NCI-H146 (cell line): ENCODE results near the gene LIN54.
"Not testable (repeated sequence)": the region's sequence is repeated elsewhere in the genome, so short reads cannot be mapped to it uniquely, and the experiment has no call there.

Experiments
- DNase-seq: peaks from one replicate; lab custom pipeline; 2025; lab: John Stamatoyannopoulos, UW

LIN54 gene

DNA sequence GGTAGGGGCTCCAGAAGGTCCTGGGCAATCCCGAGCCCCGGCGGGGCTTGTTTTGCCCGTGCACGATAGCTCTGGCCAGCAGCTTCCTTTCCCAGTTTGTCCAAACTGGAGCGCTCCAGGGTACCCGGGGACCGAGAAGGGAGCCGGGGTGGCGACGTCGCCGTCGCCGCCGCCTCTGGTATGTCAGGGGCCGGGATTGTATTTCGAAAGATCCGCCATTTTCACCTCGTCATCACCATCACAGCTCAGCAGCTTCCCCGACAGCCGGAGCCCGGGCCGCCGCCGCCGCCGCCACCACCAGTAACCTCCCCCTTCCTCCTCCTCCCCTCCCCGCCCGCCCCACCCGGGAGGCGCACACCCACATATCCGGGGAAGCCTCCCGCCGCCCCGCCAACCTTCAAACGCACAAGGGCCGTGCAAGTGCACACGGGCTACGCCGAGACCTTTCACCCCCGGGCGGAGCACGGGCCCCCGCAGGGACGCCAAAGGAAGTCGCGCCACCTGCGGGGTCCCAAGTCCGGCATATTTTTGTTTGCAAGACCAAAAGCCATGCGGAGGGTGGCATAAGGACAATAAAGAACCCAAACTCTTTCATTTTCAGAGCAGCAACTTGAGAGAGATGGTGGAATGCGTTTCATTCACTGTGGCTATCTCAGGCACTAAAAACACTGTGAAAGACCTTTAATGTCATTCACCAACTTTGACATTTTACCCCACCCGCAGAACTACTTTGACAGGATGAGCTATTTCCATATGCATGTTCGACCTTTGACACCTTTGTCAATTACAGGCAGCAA, at the start of gene LIN54:
TSS of gene LIN54 (minus strand) at position 302 of the 797 bp plus-strand sequence. CDS start 25,979 bp downstream, outside the sequence.
- peak; percentile 40 for DNase-seq

DNA sequence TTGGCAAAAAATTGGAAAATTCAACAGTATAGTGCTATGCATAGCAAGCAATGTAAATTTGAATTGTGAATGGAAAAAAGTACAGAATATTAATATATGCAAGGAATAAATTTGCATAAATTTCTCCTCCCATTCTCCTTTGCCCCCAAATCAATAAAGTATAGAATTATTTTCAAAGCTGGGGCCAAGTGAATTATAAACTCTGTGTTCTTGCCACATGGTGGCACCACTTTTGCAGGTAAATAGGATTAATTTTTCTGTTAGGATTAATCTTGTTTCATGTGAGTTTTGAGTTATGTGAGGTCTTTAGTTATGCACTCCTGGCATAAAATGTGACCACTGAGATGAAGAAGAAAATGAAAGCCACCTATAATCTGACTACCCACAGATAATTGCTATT, 44.3 kb upstream of the LIN54 start:
- DNase-seq: no peak

DNA sequence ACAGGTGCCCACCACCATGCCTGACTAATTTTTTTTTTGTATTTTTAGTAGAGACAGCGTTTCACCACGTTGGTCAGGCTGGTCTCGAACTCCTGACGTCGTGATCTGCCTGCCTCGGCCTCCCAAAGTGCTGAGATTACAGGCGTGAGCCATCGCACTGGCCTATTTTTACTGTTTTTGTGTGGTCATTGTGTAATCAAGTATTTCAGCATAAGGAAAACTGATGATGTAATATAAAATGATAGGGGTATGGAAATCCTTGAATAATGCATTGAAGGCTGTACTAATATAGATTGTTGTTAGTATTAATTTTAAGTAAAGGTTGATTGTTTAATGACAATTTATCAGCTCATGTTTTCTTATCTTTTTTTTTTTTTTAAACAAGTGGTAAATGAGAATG, 38.2 kb upstream of the LIN54 start:
- not testable (repeated sequence) for DNase-seq

DNA sequence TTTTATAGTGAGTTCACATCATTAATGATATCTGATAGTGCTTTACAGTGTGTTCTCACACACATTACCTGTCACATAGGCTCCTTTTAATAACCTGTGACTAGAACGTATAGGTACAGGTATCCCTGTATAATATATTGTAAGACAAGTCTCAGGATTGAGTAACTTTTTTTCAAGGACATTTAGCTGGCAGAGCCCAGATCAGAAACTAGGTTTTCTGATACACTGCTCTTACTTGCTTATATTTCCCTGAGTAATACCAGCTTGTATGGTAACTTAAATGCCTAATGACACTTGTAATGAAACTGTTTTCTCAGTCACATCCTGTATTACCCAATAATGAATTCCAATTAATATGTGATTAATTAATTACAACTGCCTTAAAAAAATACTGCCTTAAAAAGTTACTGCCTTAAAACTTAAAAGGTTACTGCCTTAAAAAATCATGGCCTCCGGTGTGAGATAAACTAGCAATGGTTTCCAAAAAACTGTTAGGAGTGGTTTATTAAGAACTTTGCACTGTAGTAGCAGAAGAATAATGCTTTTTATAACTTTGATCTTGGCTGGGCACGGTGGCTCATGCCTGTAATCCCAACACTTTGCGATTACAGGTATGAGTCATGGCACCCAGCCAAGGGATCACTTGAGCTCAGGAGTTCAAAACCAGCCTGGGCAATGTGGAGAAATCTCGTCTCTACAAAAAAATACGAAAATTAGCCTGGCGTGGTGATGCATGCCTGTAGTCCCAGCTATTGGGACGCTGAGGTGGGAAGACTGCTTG, 36.3 kb upstream of the LIN54 start:
- no peak for DNase-seq

DNA sequence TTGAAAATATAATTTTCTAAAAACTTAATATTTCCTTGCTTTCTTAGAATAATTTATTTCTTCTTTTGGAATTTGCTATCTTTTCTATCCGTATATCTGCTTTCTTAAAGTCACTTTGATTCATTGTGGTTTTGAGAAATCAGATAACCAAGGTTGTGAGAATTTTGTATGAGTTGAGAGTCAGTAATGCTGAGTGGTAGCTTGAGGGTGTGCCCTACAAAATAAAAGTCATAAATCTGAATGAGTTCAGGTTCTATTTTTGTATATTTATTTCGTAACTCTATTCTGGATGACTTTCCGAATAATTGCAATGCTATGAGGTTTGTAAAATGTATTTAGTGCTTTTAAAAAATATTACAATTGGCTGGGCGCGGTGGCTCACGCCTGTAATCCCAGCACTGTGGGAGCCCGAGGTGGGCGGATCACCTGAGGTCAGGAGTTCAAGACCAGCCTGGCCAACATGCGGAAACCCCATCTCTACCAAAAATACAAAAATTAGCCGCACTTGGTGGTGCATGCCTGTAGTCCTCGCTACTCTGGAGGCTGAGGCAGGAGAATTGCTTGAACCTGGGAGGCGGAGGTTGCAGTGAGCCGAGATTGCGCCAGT, 33.3 kb upstream of the LIN54 start:
- DNase-seq: no peak

DNA sequence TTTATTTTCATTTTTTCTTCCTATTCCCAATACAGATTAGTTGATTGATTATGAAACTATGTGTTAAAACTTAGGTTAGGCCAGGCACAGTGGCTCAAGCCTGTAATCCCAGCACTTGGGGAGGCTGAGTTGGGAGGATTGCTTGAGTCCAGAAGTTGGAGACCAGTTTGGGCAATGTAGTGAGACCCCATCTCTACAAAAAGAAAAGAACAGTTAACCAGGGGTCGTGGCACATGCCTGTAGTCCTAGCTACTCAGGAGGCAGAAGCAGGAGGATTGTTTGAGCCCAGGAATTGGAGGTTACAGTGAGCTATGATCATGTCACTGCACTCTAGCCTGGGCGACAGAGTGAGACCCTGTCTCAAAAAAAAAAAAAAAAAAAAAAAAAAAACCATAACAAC, 32.5 kb upstream of the LIN54 start:
- not testable (repeated sequence) for DNase-seq

DNA sequence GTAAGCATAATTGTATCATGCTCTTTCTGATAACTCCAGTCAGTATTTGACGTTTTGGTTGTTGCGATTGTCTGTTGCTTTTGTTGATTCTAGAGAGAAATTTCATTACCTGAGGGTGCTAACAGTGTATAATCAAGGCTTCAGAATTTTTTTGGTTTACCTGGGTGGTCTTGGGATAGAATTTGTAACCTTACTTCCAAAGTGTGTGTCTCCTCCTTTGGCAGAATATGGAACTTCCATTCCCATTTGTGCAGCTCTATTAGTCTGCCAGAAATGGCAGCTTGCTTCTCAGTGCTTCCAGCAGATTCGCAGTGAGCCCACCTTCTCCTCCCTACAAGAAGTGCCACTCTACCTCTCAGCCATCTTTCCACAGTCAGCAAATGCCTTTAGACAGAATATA, 29.6 kb upstream of the LIN54 start:
- DNase-seq: no peak

DNA sequence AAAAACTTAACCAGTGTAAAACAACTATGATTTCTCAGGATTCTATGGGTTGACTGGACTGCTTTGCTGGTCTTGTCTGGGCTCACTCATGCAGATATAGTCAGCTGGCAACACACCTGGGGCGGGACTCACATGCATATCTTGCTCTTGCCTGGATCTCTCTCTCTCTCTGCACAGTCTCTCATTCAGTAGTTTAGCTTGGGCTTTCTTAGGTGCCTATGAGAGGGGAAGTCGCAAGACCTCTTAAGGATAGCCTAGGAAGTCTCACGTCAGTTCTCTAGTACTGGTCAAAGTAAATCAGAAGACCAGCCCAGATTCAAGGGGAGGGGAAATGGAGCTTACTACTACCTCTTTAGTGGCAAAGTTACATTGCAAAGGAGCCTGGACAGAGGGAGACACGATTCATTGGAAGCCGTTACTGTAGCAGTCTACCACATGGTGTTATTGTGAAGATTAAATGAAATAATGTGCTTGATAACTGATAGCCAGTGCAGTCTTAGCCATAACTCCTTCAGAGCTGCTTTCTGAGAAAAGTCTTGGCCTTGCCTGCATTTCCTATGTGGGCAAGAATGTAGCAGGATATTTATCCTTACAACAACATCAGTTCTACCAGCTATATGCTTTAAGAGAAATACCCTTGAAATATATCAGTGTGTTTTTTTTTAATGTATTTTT, 26.5 kb upstream of the LIN54 start:
- DNase-seq: no peak

DNA sequence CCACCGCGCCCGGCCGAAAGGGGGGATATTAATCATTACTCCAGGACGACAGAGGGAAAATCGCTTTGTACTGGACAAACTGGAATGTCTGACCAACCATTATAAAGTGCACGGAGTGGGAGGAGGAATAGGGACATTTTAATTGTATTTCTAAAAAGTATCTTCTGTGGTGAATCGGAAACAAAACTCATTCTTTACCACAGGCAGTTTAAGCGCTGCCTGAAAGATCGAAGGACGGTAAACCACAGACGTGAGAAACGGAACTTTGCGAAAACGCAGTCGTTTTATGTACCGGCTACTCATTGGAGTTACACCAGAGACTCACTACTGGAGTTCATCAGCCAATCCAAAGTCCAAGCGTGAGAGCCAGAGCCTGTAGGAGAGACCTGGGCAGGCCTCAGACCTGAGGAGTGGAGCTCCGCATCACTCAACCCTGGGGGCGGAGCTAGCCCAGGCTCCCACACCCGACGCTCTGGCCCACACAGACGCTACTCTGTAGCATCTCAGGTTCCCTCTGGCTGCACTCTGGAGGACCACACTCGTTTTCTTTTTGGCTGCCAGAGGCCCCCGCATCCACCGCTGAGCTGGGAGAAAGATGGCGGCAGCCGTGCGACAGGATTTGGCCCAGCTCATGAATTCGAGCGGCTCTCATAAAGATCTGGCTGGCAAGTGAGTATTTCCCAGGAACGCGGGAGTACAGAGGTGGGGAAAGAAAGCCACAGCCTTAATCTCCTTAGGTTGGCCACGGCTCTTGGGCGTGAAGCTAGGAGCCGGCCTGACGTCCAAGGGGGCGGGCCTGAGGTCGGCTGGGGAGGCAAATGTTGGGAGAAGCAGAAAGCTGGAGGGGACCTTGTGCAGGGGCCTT, 24.2 kb upstream of the LIN54 start, which contains the start of gene COPS4:
TSS of gene COPS4 (plus strand) at position 554 of the 865 bp plus-strand sequence. CDS start at position 596, 42 bp downstream.
- DNase-seq: peak; percentile 93

DNA sequence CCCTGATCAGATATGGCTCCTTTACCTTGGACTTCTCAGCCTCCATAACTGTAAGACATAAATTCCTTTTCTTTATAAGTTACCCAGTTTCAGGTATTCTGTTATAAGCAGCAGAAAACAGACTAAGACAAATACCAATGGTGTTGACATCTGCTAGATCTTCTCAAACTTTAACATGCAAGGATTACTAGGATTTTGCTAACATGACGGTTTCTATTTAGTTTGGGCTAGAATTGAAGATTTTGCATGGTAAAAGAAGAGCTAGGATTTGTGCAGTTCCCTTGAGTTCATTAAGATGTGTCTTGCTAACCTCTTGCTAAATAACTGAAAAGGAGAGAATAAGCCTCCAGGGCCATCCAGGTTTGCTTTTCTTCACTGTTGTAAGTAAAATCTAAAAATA, 19.1 kb upstream of the LIN54 start:
- no peak for DNase-seq

DNA sequence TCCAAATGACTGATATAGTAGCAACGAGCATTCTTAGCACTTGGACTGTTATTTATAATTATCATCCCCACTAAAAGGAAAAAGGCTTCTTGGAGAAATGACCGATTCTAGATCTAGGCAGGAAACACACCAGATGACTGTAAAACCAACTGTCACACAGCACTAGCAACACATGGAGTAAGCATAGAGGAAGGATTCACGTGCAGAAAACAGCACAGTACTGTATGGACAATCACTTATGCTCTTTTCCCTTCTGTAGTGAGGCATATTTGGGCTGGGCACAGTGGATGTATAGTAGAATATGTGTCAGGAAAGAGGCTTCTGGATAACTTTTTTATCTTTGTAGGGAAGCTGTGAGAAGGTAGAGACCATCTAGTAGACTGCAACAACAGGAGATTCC, 18.4 kb upstream of the LIN54 start:
- DNase-seq: no peak

DNA sequence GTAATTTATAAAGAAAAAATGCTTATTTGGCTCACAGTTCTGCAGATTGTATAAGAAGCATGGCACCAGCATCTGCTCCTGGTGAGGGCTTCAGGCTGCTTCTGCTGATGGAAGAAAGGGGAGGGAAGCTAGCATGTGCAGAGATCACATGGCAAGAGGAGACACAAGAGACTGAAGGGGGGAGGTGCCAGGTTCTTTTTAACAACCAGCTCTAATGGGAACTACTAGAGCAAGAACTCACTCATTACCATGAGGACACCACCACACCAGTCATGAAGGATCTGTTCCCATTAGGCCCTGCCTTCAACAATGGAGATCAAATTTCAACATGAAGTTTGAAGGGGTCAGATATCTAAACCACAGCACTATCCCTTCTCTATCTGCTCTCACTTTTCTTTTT, 14.9 kb upstream of the LIN54 start:
- no peak for DNase-seq

DNA sequence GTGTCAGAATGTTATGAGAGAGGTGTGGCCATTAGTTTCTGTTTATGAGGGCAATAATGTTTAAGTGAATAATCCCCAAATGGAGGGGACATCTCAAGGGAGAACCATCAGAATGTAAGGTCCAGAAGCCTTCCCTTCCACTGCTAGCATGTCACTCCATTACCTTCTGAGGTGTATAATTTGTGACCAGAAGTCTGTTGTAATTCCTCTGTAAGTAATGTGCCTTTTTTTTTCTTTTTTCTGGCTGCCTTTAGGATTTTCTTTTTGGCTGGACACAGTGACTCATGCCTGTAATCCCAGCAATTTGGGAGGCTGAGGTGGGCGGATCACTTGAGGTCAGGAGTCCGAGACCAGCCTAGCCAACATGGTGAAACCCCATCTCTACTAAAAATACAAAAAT, 13.6 kb upstream of the LIN54 start:
- no peak for DNase-seq

DNA sequence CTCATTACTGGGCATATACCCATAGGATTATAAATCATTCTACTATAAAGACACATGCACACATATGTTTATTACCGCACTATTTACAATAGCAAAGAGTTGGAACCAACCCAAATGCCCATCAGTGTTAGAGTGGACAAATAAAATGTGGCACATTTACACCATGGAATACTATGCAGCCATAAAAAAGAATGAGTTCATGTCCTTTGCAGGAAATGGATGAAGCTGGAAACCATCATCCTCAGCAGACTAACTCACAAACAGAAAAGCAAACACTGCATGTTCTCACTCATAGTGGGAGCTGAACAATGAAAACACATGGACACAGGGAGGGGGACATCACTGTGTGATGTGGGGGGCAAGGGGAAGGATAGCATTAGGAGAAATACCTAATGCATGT, 13.0 kb upstream of the LIN54 start:
- not testable (repeated sequence) for DNase-seq

DNA sequence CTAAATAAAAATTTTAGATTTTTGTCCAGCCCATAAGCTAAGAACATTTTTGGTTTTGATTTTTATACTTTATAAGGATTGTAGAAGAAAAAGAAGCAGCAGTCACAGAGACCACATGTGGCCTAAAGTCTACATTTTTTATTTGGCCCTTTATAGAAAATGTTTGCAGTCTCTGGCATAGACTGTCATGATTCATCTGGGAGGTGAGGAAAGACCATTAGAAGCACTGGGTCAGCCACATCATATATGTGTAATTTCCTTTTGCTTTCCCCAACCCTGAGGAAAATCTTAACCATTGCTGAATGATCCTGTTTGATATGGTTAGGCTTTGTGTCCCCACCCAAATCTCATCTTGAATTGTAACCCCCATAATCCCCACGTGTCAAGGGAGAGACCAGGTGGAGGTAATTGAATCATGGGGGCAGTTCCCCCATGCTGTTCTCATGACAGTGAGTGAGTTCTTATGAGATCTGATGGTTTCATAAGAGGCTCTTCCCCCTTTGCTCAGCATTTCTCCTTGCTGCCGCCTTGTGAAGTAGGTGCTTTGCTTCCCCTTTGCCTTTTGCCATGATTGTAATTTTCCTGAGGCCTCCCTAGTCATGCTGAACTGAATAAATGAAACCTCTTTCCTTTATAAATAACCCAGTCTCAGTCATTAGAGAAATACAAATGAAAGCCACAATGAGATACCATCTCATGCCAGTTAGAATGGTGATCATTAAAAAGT, 12.3 kb upstream of the LIN54 start:
- no peak for DNase-seq

DNA sequence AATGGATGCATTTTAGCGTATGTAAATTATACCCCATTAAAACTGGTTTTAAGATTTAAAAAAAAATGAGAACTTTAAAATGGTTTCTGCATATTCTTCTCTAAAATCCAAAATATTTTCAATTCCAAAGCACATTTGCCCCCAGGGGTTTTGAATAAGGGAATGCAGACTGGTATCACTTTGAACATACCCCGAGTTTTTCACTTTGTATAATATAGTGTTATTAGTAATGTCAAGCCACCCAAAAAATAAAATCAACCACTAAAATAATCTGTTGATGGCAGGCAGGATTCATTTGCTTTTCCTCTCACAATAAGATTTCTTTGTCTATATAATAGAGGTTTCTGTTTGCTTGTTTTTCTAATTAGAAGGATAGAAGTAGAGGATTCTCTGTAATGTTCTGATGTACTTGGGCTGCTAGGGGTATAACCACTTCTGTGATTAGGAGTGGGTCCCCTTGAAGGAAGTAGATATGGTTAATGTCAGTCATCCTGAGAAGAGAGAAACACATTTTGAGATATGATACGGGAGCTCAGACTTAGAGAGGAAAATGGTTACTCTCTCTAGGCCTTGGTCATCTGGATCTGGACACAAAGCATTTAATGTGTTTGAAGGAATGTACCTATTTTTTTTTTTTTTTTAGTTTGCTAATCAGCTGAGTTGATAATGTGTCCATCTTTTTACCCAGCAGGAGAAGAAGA, 9.3 kb upstream of the LIN54 start:
- DNase-seq: no peak

DNA sequence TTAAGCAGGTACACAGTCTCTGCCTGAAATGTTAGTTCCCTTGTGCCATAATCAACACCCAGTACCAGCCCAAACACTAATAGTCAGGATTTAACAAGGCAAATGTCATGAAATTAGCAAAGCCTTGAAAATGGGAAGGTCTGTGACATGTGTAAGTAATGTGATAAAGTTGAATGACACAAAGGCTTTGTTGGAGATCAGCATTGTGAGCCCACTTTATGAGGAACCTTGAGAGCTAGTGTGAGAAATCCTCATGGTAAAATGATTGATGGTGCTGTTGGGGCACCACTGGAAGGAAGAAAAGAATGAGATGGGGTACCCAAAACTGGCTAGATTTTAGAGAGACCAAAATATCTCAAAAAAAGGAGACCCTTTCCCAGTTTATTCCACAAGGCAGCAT, 3.3 kb upstream of the LIN54 start:
- DNase-seq: no peak

DNA sequence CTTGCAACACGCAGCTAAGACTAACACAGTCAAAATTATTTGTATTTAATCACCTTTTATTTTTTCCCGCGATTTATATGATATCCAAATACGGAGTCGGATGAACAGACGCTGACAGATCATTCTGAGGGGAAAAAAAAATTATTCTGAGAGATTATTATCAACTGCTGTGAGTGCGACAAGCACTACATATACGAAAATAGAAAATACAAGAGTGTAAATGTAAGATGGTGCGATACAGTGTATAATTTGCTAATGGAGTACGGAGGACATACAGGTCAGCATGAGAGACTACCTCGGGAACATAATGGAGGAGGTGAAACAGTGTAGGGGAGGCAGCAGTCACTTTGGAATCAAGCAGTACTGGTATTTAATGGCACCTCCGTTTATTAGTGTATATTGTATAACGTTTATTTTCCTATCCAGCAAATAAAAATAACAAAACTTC, 2.8 kb upstream of the LIN54 start:
- peak; percentile 5 for DNase-seq

DNA sequence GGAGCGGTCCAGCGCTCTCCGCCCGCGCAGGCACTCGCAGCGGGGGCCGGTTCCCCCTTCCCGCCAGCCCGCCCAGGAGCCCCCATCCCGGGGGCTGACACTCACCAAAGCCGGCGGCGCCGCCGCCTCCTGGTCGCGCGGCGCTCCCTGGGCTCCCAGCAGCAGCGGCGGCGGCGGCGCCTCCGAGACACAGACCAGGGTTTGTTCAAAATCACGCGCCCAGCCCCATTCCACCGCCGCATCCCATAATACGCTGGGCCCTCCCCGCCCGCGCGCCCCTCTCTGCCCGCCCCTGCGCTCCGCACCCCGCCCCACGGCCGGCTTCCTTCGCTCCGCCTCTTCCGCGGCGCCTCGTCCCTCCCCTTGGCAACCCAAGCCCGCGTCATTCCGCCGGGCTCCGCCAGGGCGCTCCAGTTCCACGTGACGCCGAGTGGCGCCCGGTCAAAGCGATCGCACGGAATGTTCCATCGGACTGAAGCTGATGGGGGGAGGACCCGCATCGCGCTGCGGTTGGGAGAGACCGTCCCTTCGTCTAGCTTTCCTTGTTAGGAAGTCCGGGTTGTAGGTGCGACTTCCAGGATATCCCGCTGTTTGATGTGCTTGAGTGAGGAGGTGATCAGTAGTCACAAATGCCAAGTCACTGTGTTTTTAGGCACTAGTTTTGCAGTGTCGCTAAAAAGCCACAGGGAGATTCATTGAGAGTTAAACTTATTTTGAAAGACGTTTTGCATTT, 2.2 kb upstream of the LIN54 start:
- peak; percentile 88 for DNase-seq
